ENCODE data around the gene CBX5.
A peak's percentile ranks its signal among the peaks of the same experiment; 100 is the strongest.
"Not testable (repeated sequence)": the region's sequence is repeated elsewhere in the genome, so short reads cannot be mapped to it uniquely, and the experiment has no call there.

CBX5 gene

DNA sequence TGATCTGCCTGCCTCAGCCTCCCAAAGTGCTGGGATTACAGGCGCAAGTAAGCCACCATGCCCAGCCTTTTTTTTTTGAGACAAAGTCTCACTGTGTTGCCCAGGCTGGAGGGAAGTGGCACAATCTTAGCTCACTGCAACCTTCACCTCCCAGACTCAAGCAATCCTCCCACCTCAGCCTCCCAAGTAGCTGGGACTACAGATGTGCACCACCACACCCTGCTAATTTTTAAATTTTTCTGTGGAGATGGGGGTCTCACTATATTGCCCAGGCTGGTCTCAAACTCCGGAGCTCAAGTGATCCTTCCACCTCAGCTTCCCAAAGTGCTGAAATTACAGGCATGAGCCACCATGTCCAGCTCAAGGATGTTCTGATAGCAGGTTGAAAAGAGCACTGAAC lies 85.3 kb downstream of the CBX5 start:
- DNase-seq; H3K18ac ChIP-seq (ENCODE audit: low read depth in 1 of 2, low read length in 2 of 2); H3K4me1 ChIP-seq (ENCODE audit: control insufficient read depth, insufficient read depth, low read depth, low read length); H3K9ac ChIP-seq (ENCODE audit: low read length); H2AFZ ChIP-seq (ENCODE audit: low read depth, low read length); H2BK15ac ChIP-seq (ENCODE audit: low read depth, poor library complexity, severe bottlenecking); H3K36me3 ChIP-seq (ENCODE audit: control insufficient read depth in 1 of 2, insufficient read depth in 2 of 2, low read depth in 1 of 2, low read length in 2 of 2); H4K8ac ChIP-seq (ENCODE audit: low read length); H2BK5ac ChIP-seq (ENCODE audit: low read depth, low read length, poor library complexity, severe bottlenecking); H3K4ac ChIP-seq (ENCODE audit: low read depth in 1 of 2, low read length in 2 of 2); H2BK120ac ChIP-seq (ENCODE audit: low read depth, low read length); H3K4me2 ChIP-seq (ENCODE audit: low read length, poor library complexity, severe bottlenecking); H2AK5ac ChIP-seq (ENCODE audit: low read length, severe bottlenecking); H3K4me3 ChIP-seq (ENCODE audit: insufficient read depth in 1 of 2, low read depth in 1 of 2, low read length in 2 of 2); H2BK12ac ChIP-seq (ENCODE audit: low read length in 2 of 2); H3K23ac ChIP-seq (ENCODE audit: low read length in 2 of 2); H4K91ac ChIP-seq (ENCODE audit: low read length); H3K14ac ChIP-seq (ENCODE audit: low read length in 2 of 2); H3K79me1 ChIP-seq (replicated peaks; ENCODE audit: low read length, poor library complexity, severe bottlenecking); H3K27ac ChIP-seq (ENCODE audit: low read length, poor library complexity, severe bottlenecking); H3K9me3 ChIP-seq (ENCODE audit: control insufficient read depth, low read length): not testable (repeated sequence)
- WGBS = 72% methylated on average over 2 of the region's 2 CpGs
- H3K27me3 ChIP-seq (ENCODE audit: control insufficient read depth in 1 of 2, insufficient read depth in 1 of 2, low read length in 2 of 2) = peaks cover 0 to 33% of the 10 kb centered on the region in 2 experiments

DNA sequence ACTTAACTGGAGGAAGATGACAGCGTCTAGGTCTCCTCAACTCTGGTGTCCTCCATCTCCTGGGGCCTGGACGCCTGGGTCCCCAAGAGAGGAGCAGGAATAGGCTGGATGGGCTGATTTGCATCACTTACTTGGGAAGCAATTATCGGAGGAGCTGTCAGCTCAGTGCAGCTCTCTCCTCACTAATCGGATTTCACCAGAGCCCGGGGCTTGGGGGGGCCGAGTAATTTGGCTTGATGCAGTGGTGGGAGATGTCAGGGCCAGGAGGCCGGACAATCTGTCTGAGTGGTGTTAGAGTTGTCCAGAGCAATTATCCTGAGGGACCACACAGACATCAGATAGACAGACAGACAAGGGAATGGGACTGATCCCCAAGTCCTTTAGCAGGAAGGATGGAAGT lies 86.5 kb downstream of the CBX5 start:
- Histone ChIP-seq H3K4me3 (ENCODE audit: insufficient read depth in 1 of 2, low read depth in 1 of 2, low read length in 2 of 2) (no peak overlapping the region), H3K14ac (ENCODE audit: low read length in 2 of 2) (no peak overlapping the region), H2BK120ac (ENCODE audit: low read depth, low read length) (no peak overlapping the region), H4K8ac (ENCODE audit: low read length) (no peak overlapping the region), H2BK5ac (ENCODE audit: low read depth, low read length, poor library complexity, severe bottlenecking) (no peak overlapping the region), H3K9me3 (ENCODE audit: control insufficient read depth, low read length) (no peaks in the 10 kb centered on the region), H3K18ac (ENCODE audit: low read depth in 1 of 2, low read length in 2 of 2) (no peak overlapping the region), H3K23ac (ENCODE audit: low read length in 2 of 2) (no peak overlapping the region), H2AFZ (ENCODE audit: low read depth, low read length) (no peak overlapping the region), H2AK5ac (ENCODE audit: low read length, severe bottlenecking) (no peak overlapping the region), H3K27me3 (ENCODE audit: control insufficient read depth in 1 of 2, insufficient read depth in 1 of 2, low read length in 2 of 2) (peaks cover 0 to 33% of the 10 kb centered on the region in 2 experiments), H3K4me2 (ENCODE audit: low read length, poor library complexity, severe bottlenecking) (no peak overlapping the region), H3K36me3 (ENCODE audit: control insufficient read depth in 1 of 2, insufficient read depth in 2 of 2, low read depth in 1 of 2, low read length in 2 of 2) (no peaks in the 10 kb centered on the region), H3K4me1 (ENCODE audit: control insufficient read depth, insufficient read depth, low read depth, low read length) (peaks cover 9% of the 10 kb centered on the region), H3K9ac (ENCODE audit: low read length) (no peak overlapping the region), H3K27ac (ENCODE audit: low read length, poor library complexity, severe bottlenecking) (no peak overlapping the region), H3K79me1 (replicated peaks; ENCODE audit: low read length, poor library complexity, severe bottlenecking) (no peaks in the 10 kb centered on the region), H3K4ac (ENCODE audit: low read depth in 1 of 2, low read length in 2 of 2) (no peak overlapping the region), H2BK15ac (ENCODE audit: low read depth, poor library complexity, severe bottlenecking) (no peak overlapping the region), H4K91ac (ENCODE audit: low read length) (no peak overlapping the region), H2BK12ac (ENCODE audit: low read length in 2 of 2) (no peak overlapping the region)
- DNase-seq = no peak
- WGBS = 67% methylated on average over 7 of the region's 7 CpGs

DNA sequence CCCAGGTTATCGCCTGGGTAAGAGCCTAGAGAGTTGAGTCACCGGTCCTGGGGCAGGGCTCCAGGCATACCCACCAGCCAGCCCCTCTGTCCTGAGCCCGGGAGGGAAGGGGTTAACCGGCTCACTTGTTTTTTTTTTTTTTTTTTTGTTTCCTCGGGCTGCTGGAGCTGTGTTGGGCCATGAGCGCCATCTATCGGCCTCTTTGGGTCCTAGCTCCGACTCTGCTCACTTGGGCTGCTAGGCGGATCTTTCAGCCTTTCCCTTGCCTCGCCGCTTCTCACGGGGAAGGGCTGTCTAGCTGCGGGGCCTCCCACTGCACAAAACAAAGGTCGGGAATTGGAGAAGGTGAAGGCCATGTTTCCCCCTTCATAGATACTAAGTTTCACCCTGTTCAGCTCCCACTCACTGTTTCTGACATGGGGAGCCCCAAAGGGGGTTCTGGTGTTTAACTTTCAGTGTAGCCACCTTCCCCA lies 88.3 kb downstream of the CBX5 start:
- no peak overlapping the region for H2AK5ac ChIP-seq (ENCODE audit: low read length, severe bottlenecking)
- H2AFZ ChIP-seq (ENCODE audit: low read depth, low read length) = no peak overlapping the region
- WGBS = 0% methylated on average over 14 of the region's 14 CpGs
- peaks cover 0 to 22% of the 10 kb centered on the region in 2 experiments for H3K27me3 ChIP-seq (ENCODE audit: control insufficient read depth in 1 of 2, insufficient read depth in 1 of 2, low read length in 2 of 2)
- H2BK15ac ChIP-seq (ENCODE audit: low read depth, poor library complexity, severe bottlenecking) = no peak overlapping the region
- no peak overlapping the region for H3K27ac ChIP-seq (ENCODE audit: low read length, poor library complexity, severe bottlenecking)
- H3K79me1 ChIP-seq (replicated peaks; ENCODE audit: low read length, poor library complexity, severe bottlenecking) = peaks cover 9% of the 10 kb centered on the region
- H3K18ac ChIP-seq (ENCODE audit: low read depth in 1 of 2, low read length in 2 of 2) = no peak overlapping the region
- peak overlapping the region in 1 of 2 experiments; percentile 13 for H3K4me3 ChIP-seq (ENCODE audit: insufficient read depth in 1 of 2, low read depth in 1 of 2, low read length in 2 of 2)
- H3K4me1 ChIP-seq (ENCODE audit: control insufficient read depth, insufficient read depth, low read depth, low read length) = peaks cover 9% of the 10 kb centered on the region
- H3K4ac ChIP-seq (ENCODE audit: low read depth in 1 of 2, low read length in 2 of 2) = no peak overlapping the region
- no peak overlapping the region for H3K23ac ChIP-seq (ENCODE audit: low read length in 2 of 2)
- peak overlapping the region; percentile 10 for H3K4me2 ChIP-seq (ENCODE audit: low read length, poor library complexity, severe bottlenecking)
- H3K9me3 ChIP-seq (ENCODE audit: control insufficient read depth, low read length) = no peaks in the 10 kb centered on the region
- peak overlapping the region; percentile 71 for H3K9ac ChIP-seq (ENCODE audit: low read length)
- H2BK12ac ChIP-seq (ENCODE audit: low read length in 2 of 2) = no peak overlapping the region
- no peak overlapping the region for H4K8ac ChIP-seq (ENCODE audit: low read length)
- H2BK5ac ChIP-seq (ENCODE audit: low read depth, low read length, poor library complexity, severe bottlenecking) = no peak overlapping the region
- no peak overlapping the region for H3K14ac ChIP-seq (ENCODE audit: low read length in 2 of 2)
- no peak overlapping the region for H2BK120ac ChIP-seq (ENCODE audit: low read depth, low read length)
- peak; percentile 86 for DNase-seq
- H3K36me3 ChIP-seq (ENCODE audit: control insufficient read depth in 1 of 2, insufficient read depth in 2 of 2, low read depth in 1 of 2, low read length in 2 of 2) = peaks cover 0 to 10% of the 10 kb centered on the region in 2 experiments
- H4K91ac ChIP-seq (ENCODE audit: low read length) = no peak overlapping the region

DNA sequence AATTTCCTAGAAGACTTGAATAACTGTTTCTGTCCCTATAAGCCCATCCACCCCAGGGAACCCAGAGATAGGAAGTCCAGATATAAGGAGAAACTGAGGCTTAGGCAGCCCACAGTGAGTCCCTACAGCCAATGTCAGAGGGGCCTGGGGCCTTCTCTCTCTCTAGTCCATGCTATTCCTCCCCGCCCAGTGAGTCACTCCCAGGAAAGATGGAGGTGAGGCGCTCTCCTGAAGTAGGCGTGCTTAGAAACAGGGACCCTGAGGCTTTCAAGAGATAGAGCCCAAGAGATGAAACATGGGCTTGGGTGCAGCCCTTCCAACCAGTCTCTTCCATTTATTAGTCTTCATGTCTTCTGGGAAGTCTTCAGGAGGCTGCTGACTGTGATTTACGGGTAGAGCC lies 88.8 kb downstream of the CBX5 start:
- Histone ChIP-seq H2AFZ (ENCODE audit: low read depth, low read length) (no peak overlapping the region), H2BK15ac (ENCODE audit: low read depth, poor library complexity, severe bottlenecking) (peak overlapping the region; percentile 26), H3K18ac (ENCODE audit: low read depth in 1 of 2, low read length in 2 of 2) (no peak overlapping the region), H3K27me3 (ENCODE audit: control insufficient read depth in 1 of 2, insufficient read depth in 1 of 2, low read length in 2 of 2) (peaks cover 0 to 20% of the 10 kb centered on the region in 2 experiments), H3K23ac (ENCODE audit: low read length in 2 of 2) (no peak overlapping the region), H4K8ac (ENCODE audit: low read length) (no peak overlapping the region), H3K14ac (ENCODE audit: low read length in 2 of 2) (no peak overlapping the region), H3K9ac (ENCODE audit: low read length) (peak overlapping the region; percentile 53), H3K4me3 (ENCODE audit: insufficient read depth in 1 of 2, low read depth in 1 of 2, low read length in 2 of 2) (peak overlapping the region in 1 of 2 experiments; percentile 13), H3K9me3 (ENCODE audit: control insufficient read depth, low read length) (no peaks in the 10 kb centered on the region), H3K79me1 (replicated peaks; ENCODE audit: low read length, poor library complexity, severe bottlenecking) (peaks cover 9% of the 10 kb centered on the region), H2AK5ac (ENCODE audit: low read length, severe bottlenecking) (no peak overlapping the region), H2BK5ac (ENCODE audit: low read depth, low read length, poor library complexity, severe bottlenecking) (no peak overlapping the region), H3K27ac (ENCODE audit: low read length, poor library complexity, severe bottlenecking) (no peak overlapping the region), H2BK120ac (ENCODE audit: low read depth, low read length) (no peak overlapping the region), H4K91ac (ENCODE audit: low read length) (no peak overlapping the region), H3K36me3 (ENCODE audit: control insufficient read depth in 1 of 2, insufficient read depth in 2 of 2, low read depth in 1 of 2, low read length in 2 of 2) (peaks cover 0 to 12% of the 10 kb centered on the region in 2 experiments), H3K4me1 (ENCODE audit: control insufficient read depth, insufficient read depth, low read depth, low read length) (peaks cover 9% of the 10 kb centered on the region), H3K4ac (ENCODE audit: low read depth in 1 of 2, low read length in 2 of 2) (no peak overlapping the region), H2BK12ac (ENCODE audit: low read length in 2 of 2) (peak overlapping the region in 1 of 2 experiments; percentile 29), H3K4me2 (ENCODE audit: low read length, poor library complexity, severe bottlenecking) (no peak overlapping the region)
- WGBS = 19% methylated on average over 4 of the region's 4 CpGs
- DNase-seq = no peak

Data from mesenchymal stem cell (in vitro differentiated cells and primary cell).